Skeletal muscle tissue (tissue), 4 donors: ENCODE data around the gene B2M. TPM values are rescaled to one million over a fixed set of nuclear protein-coding genes. Genes with fewer than 3 reads are reported as not detected.
A peak's percentile ranks its signal among the peaks of the same experiment; 100 is the strongest.
"Not testable (repeated sequence)": the region's sequence is repeated elsewhere in the genome, so short reads cannot be mapped to it uniquely, and the experiment has no call there.

Source experiments
- H3K27ac ChIP-seq: one replicate; pipeline ENCODE4 v1.7.0; 2013; ENCODE audit warnings: mild to moderate bottlenecking, low read depth, low read length, inconsistent platforms
- H3K27me3 ChIP-seq, 3 donors: one replicate each; pipeline ENCODE4 v1.7.0; 2013; ENCODE audit warnings: low read length in 3 of 3; ENCODE audit not compliant: control insufficient read depth in 3 of 3, insufficient read depth in 3 of 3
- H3K36me3 ChIP-seq, 3 donors: one replicate each; pipeline ENCODE4 v1.7.0; 2013; ENCODE audit warnings: low read length in 3 of 3; ENCODE audit not compliant: control insufficient read depth in 3 of 3, insufficient read depth in 3 of 3
- H3K4me1 ChIP-seq, 3 donors: one replicate each; pipeline ENCODE4 v1.7.0; 2013; ENCODE audit warnings: low read length in 3 of 3, mild to moderate bottlenecking in 3 of 3; ENCODE audit not compliant: control insufficient read depth in 3 of 3, insufficient read depth in 3 of 3
- H3K4me3 ChIP-seq, 3 donors: one replicate each; pipeline ENCODE4 v1.7.0; 2013; ENCODE audit warnings: low read length in 3 of 3
- H3K9ac ChIP-seq, 3 donors: one replicate each; pipeline ENCODE4 v1.7.0; 2013; ENCODE audit warnings: low read length in 3 of 3, mild to moderate bottlenecking in 3 of 3, moderate library complexity in 2 of 3, low read depth in 1 of 3
- H3K9me3 ChIP-seq, 3 donors: one replicate each; pipeline ENCODE4 v1.7.0; 2013; ENCODE audit warnings: low read length in 3 of 3; ENCODE audit not compliant: control insufficient read depth in 3 of 3
- total RNA-seq: library from RNA; depleted of rRNA; stranded (reverse); fragments of >200 nt; gene quantifications from one replicate; pipeline ENCODE4 v1.2.3, GENCODE V29; 2014
- donor health status: Osteomylitis.

The B2M gene
- total RNA-seq, 1 donor from 2014 or later = 876 TPM

DNA sequence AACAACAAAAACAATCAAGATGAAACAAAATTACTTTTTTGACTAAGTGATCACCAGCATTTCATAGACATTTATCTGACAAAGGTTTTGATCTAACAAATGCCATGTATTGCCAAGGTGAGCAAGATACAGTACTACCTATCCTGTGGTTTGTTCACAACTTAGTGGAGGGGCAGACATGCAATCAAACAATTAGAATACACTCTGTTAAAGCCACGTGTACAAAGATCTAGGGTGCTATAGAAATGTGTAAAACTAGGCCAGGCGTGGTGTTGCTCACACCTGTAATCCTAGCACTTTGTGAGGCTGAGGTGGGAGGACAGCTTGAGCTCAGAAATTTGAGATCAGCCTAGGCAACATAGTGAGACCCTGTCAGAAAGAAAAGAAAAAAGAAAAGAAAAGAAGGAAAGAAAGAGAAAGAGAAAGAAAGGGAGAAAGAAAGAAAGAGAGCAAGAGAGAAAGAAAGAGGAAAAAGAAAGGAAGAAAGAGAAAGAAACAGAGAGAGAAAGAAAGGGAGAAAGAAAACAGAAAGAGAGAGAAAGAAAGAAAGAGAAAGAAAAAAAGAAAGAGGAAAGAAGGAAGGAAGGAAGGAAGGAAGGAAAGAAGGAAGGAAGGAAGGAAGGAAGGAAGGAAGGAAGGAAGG is 23.6 kb downstream of the B2M start:
- no peaks in the 10 kb centered on the region for H3K27me3 ChIP-seq
- peak overlapping the region in 1 of 3 donors; percentile 5 for H3K9ac ChIP-seq
- peak overlapping the region; percentile 58 for H3K27ac ChIP-seq
- no peaks in the 10 kb centered on the region for H3K9me3 ChIP-seq
- no peak overlapping the region for H3K4me3 ChIP-seq
- H3K36me3 ChIP-seq = peaks cover 4 to 12% (median 5%) of the 10 kb centered on the region in 3 donors
- peaks cover 4 to 6% (median 6%) of the 10 kb centered on the region in 3 donors for H3K4me1 ChIP-seq

DNA sequence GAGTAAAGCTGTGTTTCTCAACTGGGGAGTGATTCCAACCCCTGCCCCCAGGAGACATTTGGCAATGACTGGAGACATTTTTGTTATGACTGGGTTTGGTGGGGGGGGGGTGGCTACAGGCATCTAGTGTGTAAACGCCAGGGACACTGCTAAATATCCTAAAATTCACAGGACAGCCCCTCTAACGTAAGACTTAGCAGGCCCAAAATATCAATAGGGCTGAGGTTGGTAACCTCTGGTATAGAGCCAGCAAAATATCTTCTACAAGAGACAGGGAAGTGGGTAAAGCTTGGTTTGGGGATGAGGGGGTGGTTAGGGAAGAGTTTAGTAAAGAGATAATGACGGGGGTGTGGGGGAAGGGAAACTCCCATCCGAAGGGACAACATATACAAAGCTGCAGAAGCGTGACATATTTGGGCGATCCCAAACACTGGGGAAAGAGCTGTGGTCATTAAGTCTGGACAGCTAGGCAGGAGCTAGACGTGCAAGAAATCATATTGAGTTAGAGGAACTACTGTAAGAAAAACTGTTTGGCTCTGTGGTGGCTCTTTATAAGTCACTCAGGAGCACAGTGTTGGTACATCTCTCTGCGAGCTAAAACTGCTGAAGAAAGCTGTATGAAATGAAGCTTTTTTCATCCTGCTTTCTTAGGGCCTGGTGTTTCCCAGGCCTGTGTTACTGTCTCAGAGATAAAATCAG is 24.3 kb downstream of the B2M start:
- no peak overlapping the region for H3K4me3 ChIP-seq
- H3K36me3 ChIP-seq = peaks cover 4 to 12% (median 5%) of the 10 kb centered on the region in 3 donors
- peak overlapping the region in 1 of 3 donors; percentile 32 for H3K9ac ChIP-seq
- peaks cover under 1 to 2% (median 2%) of the 10 kb centered on the region in 3 donors for H3K4me1 ChIP-seq
- H3K27me3 ChIP-seq = no peaks in the 10 kb centered on the region
- H3K9me3 ChIP-seq = no peaks in the 10 kb centered on the region
- peak overlapping the region; percentile 58 for H3K27ac ChIP-seq

DNA sequence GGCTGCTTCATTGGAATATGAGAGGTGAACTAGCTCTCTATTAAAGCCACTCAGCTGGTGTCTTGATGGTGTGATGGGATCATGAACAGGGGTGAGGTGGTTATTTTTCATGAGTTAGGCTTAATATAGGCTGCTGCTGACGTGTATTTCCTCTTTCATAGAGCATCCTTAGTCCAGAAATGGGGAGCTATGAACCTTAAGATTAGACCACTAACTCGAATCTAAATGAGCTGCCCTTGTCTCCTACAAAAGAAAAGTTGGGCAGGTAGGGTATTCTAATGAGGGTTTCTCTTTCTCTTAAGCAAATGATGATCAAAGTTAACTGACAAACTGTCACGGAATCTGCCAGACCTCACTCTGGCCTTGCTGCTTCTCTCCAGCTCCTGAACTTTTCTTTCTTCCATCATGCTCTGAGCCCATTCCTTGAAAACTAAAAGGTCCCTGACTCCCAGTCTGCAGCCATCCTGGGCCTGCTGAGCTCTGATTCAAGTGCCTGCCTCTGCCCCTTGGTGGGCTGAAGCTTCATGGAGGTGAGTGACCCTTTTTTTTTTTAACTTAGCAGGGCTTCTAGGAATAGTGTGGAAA is 25.0 kb downstream of the B2M start, which contains the start of gene TRIM69:
Gene TRIM69, plus strand, starts transcription at position 348 of the 585 bp plus-strand sequence. Its CDS starts 177 bp downstream, at position 525.
- Histone ChIP-seq H3K27ac (peak within 1 kb of the TSS; percentile 58), H3K4me1 (no peaks in the 10 kb centered on the region), H3K27me3 (no peaks in the 10 kb centered on the region), H3K4me3 (no peak within 1 kb of the TSS), H3K36me3 (peaks cover 4 to 12% (median 5%) of the 10 kb centered on the region in 3 donors), H3K9me3 (no peaks in the 10 kb centered on the region), H3K9ac (peak within 1 kb of the TSS in 1 of 3 donors; percentile 32)

DNA sequence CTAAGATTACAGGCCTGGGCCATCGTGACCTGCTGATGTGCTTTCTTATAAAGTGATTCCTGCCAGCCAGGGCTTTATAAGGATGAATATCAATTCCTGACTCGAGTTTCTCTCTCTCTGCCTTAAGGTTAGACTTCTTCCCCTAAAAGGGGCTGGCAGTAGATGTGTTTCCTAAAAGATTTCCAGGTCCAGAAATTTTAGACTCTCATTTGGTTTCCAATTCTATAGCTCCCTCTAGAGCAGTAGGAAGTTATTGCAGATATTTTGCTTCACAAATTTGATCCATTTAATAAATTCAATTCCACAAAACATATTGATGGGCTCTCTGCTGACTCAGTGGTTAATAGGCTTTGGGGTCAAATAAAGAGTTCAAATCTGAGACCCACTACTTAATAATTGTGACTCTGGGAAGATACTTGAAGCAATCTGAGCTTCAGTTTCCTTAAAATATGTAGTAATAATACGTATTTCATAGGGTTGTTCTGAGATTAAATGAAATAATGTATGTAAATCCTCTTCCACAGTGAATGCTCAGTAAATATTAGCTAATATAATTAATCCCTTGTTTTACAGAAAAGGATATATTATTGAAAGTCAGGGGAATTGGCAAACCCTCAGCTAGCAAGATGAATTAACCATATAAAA is 27.1 kb downstream of the B2M start:
- H3K9me3 ChIP-seq = no peaks in the 10 kb centered on the region
- H3K4me1 ChIP-seq = no peaks in the 10 kb centered on the region
- no peak overlapping the region for H3K9ac ChIP-seq
- H3K27me3 ChIP-seq = no peaks in the 10 kb centered on the region
- no peak overlapping the region for H3K4me3 ChIP-seq
- no peak overlapping the region for H3K27ac ChIP-seq
- no peaks in the 10 kb centered on the region for H3K36me3 ChIP-seq

DNA sequence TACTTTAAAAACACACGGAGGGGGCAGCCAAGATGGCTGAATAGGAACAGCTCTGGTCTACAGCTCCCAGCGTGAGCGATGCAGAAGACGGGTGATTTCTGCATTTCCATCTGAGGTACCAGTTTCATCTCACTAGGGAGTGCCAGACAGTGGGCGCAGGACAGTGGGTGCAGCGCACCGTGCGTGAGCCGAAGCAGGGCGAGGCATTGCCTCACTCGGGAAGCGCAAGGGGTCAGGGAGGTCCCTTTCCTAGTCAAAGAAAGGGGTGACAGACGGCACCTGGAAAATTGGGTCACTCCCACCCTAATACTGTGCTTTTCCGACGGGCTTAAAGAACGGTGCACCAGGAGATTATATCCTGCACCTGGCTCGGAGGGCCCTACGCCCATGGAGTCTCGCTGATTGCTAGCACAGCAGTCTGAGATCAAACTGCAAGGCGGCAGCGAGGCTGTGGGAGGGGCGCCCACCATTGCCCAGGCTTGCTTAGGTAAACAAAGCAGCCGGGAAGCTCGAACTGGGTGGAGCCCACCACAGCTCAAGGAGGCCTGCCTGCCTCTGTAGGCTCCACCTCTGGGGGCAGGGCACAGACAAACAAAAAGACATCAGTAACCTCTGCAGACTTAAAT is 28.0 kb downstream of the B2M start:
- not testable (repeated sequence) for H3K36me3 ChIP-seq, H3K27me3 ChIP-seq, H3K4me1 ChIP-seq, H3K4me3 ChIP-seq, H3K9ac ChIP-seq, H3K9me3 ChIP-seq, H3K27ac ChIP-seq

DNA sequence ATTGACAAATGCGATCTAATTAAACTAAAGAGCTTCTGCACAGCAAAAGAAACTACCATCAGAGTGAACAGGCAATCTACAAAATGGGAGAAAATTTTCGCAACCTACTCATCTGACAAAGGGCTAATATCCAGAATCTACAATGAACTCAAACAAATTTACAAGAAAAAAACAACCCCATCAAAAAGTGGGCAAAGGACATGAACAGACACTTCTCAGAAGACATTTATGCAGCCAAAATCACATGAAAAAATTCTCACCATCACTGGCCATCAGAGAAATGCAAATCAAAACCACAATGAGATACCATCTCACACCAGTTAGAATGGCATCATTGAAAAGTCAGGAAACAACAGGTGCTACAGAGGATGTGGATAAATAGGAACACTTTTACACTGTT is 32.1 kb downstream of the B2M start:
- H3K9me3 ChIP-seq, H3K36me3 ChIP-seq, H3K4me1 ChIP-seq, H3K4me3 ChIP-seq, H3K27me3 ChIP-seq, H3K27ac ChIP-seq, H3K9ac ChIP-seq: not testable (repeated sequence)

DNA sequence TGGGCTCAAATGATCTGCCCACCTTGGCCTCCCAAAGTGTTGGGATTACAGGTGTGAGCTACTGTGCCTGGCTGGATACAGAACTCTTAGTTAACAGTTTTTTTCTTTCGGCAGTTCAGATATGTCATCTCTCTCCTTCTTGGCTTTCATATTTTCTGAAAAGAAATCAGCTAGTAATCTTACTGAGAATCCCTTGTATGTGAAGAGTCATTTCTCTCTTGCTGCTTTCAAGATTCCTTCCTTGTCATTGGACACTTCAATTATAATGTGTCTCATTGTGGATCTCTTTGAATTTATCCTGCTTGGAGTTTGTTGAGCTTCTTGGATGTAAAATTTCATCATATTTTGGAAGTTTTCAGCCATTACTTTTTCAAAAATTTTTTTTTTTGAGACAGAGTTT is 42.0 kb downstream of the B2M start:
- Histone ChIP-seq H3K4me1 (no peaks in the 10 kb centered on the region), H3K27me3 (no peaks in the 10 kb centered on the region), H3K27ac (no peak overlapping the region), H3K36me3 (peaks cover 0 to 5% (median 0%) of the 10 kb centered on the region in 3 donors), H3K9me3 (peaks cover 0 to 2% (median 0%) of the 10 kb centered on the region in 3 donors), H3K4me3 (no peak overlapping the region), H3K9ac (no peak overlapping the region)

DNA sequence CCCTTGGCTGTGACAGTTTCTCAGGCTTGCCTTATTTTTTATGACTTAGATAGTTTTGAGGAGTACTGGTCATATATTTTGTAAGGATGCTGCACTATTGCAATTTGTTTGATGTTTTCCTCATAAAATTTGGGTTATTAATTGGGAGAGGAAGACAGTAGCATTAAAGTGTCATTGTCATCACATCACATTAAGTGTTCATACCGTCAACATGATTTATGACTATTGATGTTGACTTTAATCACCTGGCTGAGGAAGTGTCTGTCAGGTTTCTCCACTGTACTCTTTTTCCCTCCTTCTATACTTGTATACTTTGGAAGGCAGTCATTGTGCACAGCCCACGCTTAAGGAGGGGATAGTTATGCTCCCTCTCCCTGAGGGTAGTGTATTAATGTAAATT is 51.9 kb downstream of the B2M start:
- Histone ChIP-seq H3K4me1 (no peaks in the 10 kb centered on the region), H3K27ac (no peak overlapping the region), H3K9ac (no peak overlapping the region), H3K36me3 (peaks cover 0 to 4% (median 4%) of the 10 kb centered on the region in 3 donors), H3K9me3 (no peaks in the 10 kb centered on the region), H3K4me3 (no peak overlapping the region), H3K27me3 (no peaks in the 10 kb centered on the region)

DNA sequence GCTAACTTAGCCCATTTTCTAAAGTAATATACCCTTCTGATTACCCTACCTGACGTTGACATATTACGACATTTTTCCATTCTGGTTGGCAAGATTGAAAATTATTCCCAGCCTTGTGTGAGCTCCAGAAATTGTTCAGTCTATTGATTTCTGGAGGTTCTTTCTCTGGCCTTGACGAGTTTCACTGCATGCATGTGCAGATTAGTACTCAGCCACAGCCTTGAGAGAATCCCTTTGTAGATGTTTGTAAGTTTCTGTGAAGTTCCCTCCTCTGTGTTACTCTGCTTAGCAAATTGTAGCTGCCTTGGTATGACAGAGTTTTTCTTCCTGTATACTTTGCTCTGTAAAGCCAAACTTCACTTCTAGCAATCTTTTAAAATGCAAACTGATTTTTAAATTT is 52.5 kb downstream of the B2M start:
- Histone ChIP-seq H3K27me3 (no peaks in the 10 kb centered on the region), H3K9ac (no peak overlapping the region), H3K27ac (no peak overlapping the region), H3K9me3 (no peaks in the 10 kb centered on the region), H3K4me3 (no peak overlapping the region), H3K36me3 (peaks cover 0 to 4% (median 4%) of the 10 kb centered on the region in 3 donors), H3K4me1 (no peaks in the 10 kb centered on the region)
